H1 (cell line): ENCODE data around the gene SCCPDH. TPM values are rescaled to one million over a fixed set of nuclear protein-coding genes. Genes with fewer than 3 reads are reported as not detected.

Source experiments
- RAD21 ChIP-seq, 2 experiments: IDR thresholded peaks in 1 of 2; conservative IDR thresholded peaks in 1 of 2; 2 replicates each; pipeline ENCODE4 v1.6.1; 2011; ENCODE audit warnings: low read depth in 2 of 2, low read length in 2 of 2, improper control_type of control experiment in 1 of 2, inconsistent platforms in 1 of 2, mild to moderate bottlenecking in 1 of 2, moderate library complexity in 1 of 2
- RFX5 ChIP-seq: IDR thresholded peaks from 2 replicates; pipeline ENCODE4 v1.6.1; 2011; ENCODE audit warnings: low read depth, low read length, improper control_type of control experiment, borderline replicate concordance
- SIRT6 ChIP-seq: IDR thresholded peaks from one replicate; pipeline ENCODE4 v1.7.1; 2012; ENCODE audit warnings: low read length, inconsistent platforms
- polyA plus RNA-seq, 7 experiments: library from polyadenylated mRNA; depleted of rRNA in 3 of 7; stranded (reverse) in 5 of 7; unstranded in 2 of 7; fragments of >200 nt in 5 of 7; fragments of 200-250 nt in 2 of 7; gene quantifications; 1 replicate in 5 of 7; 2 replicates in 1 of 7; 4 replicates in 1 of 7; pipeline versions ENCODE4 v1.2.1 to v1.2.3, GENCODE V29; 2011 to 2013; ENCODE audit warnings: missing spikeins in 2 of 7, mixed read lengths in 2 of 7
- total RNA-seq: library from RNA; stranded (reverse); fragmentation: NEBNext Ultra II Directional; extraction: Animal tissue kit (Norgen Biotek cat#: 25700); gene quantifications from 2 replicates; pipeline ENCODE4 v1.2.1, GENCODE V29; 2021

The SCCPDH gene
- total and polyA plus RNA-seq, 2 of the 8 experiments (the other 6 are each of a cell fraction or from before 2014, with no cell fraction given): 9.5 to 17.0 TPM

DNA sequence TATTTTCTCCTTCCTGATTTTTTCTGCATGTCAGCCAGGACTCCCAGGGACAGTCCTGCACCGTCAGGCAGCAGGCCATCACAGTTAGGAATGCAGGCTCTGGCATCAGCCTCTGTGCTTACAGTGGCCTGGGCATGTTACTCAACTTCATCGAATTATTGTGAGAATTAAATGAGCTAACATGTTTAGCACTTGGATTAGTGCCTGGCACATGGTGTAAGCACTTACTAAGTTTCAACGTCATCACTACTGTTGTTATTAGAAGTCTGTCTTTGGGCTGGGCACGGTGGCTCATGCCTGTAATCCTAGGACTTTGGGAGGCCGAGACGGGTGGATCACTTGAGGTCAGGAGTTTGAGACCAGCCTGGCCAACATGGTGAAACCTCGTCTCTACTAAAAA lies 45.1 kb downstream of the SCCPDH start (continued):
- TF ChIP-seq RAD21 (IDR thresholded peaks at IDR 0.05 in 1 of 2, conservative IDR thresholded peaks at IDR 0.05 in 1 of 2; ENCODE audit: low read depth in 2 of 2, low read length in 2 of 2): no peak
- no peak for TF ChIP-seq RFX5
- no peak for TF ChIP-seq SIRT6
